Measurements from ENCODE around the gene VPS16. TPM values are rescaled to one million over a fixed set of nuclear protein-coding genes. Genes with fewer than 3 reads are reported as not detected.

The VPS16 gene
- total RNA-seq, 2 experiments from 2014 or later = 32.6 to 39.0 TPM

GRCh38 chr20:2801286-2801728 is 39.2 kb upstream of the VPS16 start:
- DNase-seq (ENCODE audit: low spot score) = no peak
- no peaks in the 10 kb centered on the region for H3K9me2 ChIP-seq (ENCODE audit: insufficient read depth, low read length)
- ChIA-PET CTCF (ENCODE audit: unreplicated experiment) (no interaction called here), POLR2A (no interaction called here)
- H3K4me2 ChIP-seq (ENCODE audit: low read length) = no peak overlapping the region
- H3K4me3 ChIP-seq (ENCODE audit: low read depth, low read length, poor library complexity, severe bottlenecking) = no peak overlapping the region
- H2AFZ ChIP-seq (ENCODE audit: low read length) = no peak overlapping the region
- no TSS peak for BruUV-seq (replicated peaks)
- intact Hi-C loops (cut with micrococcal nuclease; ENCODE audit: unreplicated experiment) = no loop called here
- no peak overlapping the region for H3K27ac ChIP-seq (ENCODE audit: low read depth, low read length, poor library complexity, severe bottlenecking)
- H4K20me1 ChIP-seq (ENCODE audit: insufficient read depth, low read length) = no peaks in the 10 kb centered on the region; the same call in 1 of the 2 replicates
- no peaks in the 10 kb centered on the region for H3K4me1 ChIP-seq (ENCODE audit: insufficient read depth, low read length, poor library complexity, severe bottlenecking)
- H3K79me2 ChIP-seq (ENCODE audit: insufficient read depth, low read depth, low read length) = no peaks in the 10 kb centered on the region
- no peaks in the 10 kb centered on the region for H3K9me3 ChIP-seq (ENCODE audit: low read length)
- no peaks in the 10 kb centered on the region for H3K36me3 ChIP-seq (ENCODE audit: insufficient read depth, low read length)
- TF ChIP-seq EZH2phosphoT487 (IDR thresholded peaks at IDR 0.05; ENCODE audit: borderline replicate concordance, low read depth, low read length) (no peak), CTCF (conservative IDR thresholded peaks at IDR 0.05; ENCODE audit: low read length) (no peak)

- no peak overlapping the region for H3K4me2 ChIP-seq (ENCODE audit: low read length)
- no peak overlapping the region for H3K27ac ChIP-seq (ENCODE audit: low read depth, low read length, poor library complexity, severe bottlenecking)
- intact Hi-C loops (cut with micrococcal nuclease; ENCODE audit: unreplicated experiment) = no loop called here
- POLR2A ChIA-PET = no interaction called here
- TF ChIP-seq EZH2phosphoT487 (IDR thresholded peaks at IDR 0.05; ENCODE audit: borderline replicate concordance, low read depth, low read length) = no peak
- TF ChIP-seq CTCF (conservative IDR thresholded peaks at IDR 0.05; ENCODE audit: low read length) = no peak
- no peaks in the 10 kb centered on the region for H3K9me2 ChIP-seq (ENCODE audit: insufficient read depth, low read length)
- no peaks in the 10 kb centered on the region for H3K79me2 ChIP-seq (ENCODE audit: insufficient read depth, low read depth, low read length)
- no peak overlapping the region for H2AFZ ChIP-seq (ENCODE audit: low read length)
- no peaks in the 10 kb centered on the region for H3K9me3 ChIP-seq (ENCODE audit: low read length)
- H3K4me3 ChIP-seq (ENCODE audit: low read depth, low read length, poor library complexity, severe bottlenecking) = no peak overlapping the region
- no peaks in the 10 kb centered on the region for H3K36me3 ChIP-seq (ENCODE audit: insufficient read depth, low read length)
- no peak for DNase-seq (ENCODE audit: low spot score)
- no peaks in the 10 kb centered on the region for H4K20me1 ChIP-seq (ENCODE audit: insufficient read depth, low read length)
- no peaks in the 10 kb centered on the region for H3K4me1 ChIP-seq (ENCODE audit: insufficient read depth, low read length, poor library complexity, severe bottlenecking)
- CTCF ChIA-PET (ENCODE audit: unreplicated experiment) = no interaction called here
- BruUV-seq (replicated peaks) = no TSS peak
Measured at GRCh38 chr20:2804041-2804828, 36.3 kb upstream of the VPS16 start.
